GM21619 (cell line): ENCODE measurements around the gene CAPN14.

Source experiments
- ATAC-seq: cut with Tn5 transposase; IDR thresholded peaks from one replicate; pipeline ENCODE4 v1.9.1; 2021; ENCODE audit not compliant: unreplicated experiment

The CAPN14 gene, protein sequence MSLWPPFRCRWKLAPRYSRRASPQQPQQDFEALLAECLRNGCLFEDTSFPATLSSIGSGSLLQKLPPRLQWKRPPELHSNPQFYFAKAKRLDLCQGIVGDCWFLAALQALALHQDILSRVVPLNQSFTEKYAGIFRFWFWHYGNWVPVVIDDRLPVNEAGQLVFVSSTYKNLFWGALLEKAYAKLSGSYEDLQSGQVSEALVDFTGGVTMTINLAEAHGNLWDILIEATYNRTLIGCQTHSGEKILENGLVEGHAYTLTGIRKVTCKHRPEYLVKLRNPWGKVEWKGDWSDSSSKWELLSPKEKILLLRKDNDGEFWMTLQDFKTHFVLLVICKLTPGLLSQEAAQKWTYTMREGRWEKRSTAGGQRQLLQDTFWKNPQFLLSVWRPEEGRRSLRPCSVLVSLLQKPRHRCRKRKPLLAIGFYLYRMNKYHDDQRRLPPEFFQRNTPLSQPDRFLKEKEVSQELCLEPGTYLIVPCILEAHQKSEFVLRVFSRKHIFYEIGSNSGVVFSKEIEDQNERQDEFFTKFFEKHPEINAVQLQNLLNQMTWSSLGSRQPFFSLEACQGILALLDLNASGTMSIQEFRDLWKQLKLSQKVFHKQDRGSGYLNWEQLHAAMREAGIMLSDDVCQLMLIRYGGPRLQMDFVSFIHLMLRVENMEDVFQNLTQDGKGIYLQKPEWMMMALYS

DNA sequence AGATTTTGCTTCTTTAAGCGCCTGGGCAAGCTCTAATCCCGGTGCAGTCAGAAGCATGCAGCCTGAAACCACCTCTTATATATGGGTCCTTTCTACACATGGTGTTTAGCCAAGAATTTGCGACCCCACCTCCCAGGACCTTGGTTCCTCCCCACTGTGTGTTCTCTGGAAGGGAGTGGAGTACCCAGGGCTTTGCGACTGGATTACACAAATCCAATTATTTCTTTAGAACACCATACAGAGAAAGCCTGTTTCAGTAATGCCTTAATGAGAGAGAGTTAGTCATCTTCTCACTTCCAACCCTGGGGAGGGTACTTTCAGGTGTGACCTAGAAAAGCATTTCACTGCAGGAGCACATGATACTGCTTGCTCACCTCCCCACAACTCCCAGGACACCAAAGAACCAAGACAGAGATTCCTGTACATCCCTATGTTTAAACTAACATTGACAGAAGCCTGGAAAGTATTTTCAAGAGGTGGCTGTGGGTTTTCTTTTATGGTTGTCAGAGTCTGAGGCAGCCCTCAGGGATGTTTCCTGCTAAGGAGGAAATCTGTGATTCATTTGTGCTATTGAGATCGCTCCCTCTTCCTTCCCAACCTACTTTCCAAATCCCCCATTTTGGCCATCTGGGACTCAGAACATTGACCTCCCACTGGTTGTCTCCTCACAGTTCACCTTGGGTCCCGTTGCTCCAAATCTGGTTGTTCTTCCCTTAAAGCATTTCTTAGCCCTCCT is at the start of gene CAPN14:
TSS of gene CAPN14 (minus strand) at position 51 of the 736 bp plus-strand sequence. CDS start 12,068 bp downstream, outside the sequence.
- no peak for ATAC-seq

DNA sequence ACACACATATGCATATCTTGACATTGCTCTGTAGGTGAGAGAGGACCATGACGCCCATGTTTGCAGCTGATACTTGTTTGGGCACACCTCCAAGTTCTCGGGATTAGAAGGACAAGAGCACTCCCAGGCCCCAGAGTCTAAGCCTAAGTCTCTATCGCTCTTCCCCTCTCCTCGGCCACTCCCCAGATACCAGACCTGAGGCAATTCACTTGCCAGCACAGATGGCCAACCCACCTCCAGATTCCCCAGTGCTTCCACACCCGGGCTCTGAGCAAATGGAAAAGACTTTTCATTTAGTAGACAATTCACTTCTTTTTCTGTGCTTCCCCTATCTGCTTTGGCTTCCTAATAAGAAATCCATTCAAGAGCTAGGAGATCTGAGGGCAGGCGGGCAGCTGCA is 49.5 kb upstream of the CAPN14 start:
- no peak for ATAC-seq

DNA sequence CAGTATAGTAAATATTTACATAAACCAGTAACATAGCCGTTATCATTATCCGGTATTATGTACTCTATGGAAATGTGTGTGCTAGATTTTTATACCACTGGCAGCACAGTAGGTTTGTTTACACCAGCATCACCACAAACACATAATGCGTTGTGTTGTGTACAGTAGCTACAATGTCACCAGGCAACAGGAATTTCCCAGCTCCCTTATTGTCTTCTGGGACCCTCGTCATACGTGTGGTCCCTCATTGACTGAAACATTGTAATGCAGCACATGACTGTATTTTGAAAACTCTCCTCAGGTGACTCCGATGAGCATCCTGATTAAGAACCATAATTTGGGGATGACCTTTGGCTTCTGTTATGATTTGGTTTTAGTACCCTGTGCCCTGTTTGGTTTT is 47.9 kb upstream of the CAPN14 start:
- no peak for ATAC-seq

DNA sequence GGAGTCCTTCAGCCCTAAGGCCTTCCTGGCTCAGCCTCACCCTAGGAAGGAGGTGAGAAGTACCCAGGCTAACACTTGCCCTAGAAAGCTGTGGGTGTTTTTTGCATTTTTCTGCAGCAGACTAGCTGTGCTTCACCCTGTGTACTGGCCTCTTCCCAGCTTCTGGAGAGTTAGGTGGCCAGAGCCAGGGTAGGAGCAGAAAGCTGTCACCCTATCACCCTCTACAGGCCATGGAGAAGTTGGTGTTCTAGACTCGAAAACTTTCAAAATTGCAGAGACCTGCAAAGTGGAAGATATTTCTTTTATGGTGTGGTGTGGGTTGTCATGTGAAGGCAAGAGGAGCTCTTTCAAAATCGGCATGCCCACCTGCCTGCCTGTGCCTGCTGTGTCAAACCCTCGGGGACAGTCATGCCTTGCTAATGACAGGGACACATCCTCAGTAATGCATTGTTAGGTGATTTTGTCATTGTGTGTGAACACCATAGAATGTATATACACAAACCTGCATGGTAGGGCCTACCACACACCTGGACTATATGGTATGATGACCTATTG is 46.4 kb upstream of the CAPN14 start:
- ATAC-seq, result no peak

DNA sequence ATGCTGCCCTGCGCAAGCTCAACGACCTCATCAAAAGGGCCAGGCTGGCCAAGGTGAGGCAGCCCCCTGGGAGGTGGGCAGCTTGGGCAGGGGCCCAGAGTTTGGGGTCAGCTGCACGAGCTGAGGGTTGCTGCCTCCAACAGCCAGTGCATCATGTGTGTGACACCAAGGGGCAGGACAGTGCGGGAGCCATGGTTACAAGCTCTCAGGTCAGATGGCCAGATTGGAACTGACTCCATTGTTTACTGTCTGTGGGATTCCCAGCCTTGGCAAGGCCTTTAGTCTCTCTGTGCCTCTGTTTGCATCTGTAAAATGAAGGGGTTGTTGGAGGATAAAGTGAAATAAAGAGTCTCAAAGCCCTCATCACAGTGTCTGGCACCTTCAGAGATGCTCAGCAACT is 43.6 kb upstream of the CAPN14 start:
- ATAC-seq, result no peak

DNA sequence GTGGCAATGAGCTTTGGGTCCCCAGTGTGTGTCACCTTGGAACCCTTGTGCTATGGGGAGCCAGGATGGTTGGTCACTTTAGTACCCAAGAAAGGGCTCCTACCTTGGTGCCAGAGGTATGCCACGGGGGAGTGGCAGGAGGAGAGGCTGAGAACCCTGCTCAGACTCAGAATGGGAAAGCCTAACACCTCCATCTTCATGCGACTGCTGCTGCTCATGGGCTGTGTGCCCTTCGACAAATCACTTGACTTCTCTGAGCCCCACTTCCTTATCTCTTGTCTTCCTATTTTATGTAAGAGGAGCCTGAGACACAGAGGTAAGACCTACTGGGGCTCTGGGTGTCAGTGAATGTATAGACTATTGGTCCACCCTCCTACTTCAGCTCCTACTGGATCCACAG is 41.8 kb upstream of the CAPN14 start:
- no peak for ATAC-seq

DNA sequence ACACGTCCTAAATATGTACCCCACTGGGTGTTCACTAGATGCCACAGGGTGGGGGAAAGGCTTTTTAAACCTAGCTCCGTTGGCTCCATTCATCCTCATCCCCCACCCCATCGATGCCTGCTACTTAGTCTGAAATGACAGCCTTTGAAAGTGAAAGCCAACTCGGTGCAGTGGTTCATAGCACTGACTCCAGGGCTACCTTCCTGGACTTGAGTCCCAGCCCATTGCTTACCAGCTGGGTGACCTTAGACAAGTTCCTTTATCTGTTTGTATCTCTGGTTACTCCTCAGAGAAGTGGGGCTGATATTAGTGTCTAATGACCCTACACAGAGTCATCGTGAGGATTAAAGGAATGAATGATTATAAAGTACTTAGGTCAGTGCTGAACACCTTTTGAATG is 41.0 kb upstream of the CAPN14 start:
- peak; percentile 41 for ATAC-seq

DNA sequence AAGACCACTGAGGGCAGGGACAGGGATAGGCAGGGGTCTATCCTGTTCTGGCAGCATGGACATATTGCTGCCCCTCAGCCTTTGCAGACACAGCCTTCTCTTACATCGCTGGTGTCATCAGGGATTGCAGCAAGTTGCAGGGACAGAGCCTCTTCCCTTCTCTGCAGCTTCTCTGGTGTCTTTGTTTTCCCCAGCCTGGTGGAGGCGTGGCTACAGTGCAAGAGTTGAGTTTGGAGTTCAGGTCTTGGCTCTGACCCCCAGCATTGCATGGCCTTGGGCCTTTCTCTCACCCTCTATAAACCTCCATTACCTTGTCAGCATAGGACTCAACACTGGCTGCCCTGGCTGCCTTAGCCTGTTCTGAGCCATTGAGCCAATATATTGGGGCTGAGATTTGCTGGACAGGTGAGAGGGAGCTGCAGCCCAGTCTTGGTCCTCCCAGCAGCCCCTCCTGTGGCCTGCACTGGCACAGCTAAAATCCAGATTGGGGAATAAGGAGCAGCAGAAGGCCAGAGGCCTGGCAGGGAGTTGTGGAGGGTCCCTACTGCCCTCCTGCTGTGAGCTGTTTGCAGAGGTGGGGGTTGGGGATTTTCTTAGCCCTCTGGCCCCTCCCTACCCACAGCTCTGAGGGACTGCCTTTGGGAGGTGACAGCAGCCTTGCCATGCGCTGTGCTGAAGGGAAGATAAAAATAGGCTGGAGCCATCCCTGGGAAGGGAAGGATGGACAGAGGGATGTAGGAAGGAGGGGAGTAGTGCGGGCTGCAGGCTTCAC is 39.5 kb upstream of the CAPN14 start:
- peak; percentile 15 for ATAC-seq

DNA sequence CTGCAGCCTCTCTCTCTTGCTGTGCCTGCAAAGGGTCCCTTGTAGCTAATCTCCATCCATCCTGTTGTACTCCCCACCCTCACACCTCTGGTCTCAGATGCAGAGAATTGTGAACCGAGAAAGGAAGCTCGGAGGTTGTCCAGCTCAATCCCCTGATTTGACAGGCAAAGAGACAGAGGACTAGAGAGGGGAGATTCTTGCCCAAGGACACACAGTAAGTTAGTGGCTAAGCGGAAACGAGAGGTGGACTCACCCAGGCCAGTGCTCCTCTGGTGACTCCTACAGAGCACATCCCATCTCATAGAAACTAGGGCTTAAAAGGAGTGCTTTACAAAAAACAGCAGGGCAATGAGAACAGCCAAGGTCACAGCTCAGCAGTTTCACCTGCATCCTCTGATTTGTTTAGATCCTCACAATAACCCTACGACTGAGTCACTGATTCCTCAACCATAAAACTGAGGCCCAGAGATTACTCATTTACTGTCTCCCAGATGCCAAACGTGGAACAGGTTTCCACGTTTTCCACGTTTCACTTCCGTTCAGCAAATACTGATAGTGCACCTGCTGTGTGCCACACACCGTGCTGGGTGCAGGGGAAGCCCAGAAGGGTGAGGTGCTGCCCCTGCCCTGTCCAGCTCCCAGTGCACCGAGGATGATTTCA is 38.7 kb upstream of the CAPN14 start:
- peak; percentile 62 for ATAC-seq

DNA sequence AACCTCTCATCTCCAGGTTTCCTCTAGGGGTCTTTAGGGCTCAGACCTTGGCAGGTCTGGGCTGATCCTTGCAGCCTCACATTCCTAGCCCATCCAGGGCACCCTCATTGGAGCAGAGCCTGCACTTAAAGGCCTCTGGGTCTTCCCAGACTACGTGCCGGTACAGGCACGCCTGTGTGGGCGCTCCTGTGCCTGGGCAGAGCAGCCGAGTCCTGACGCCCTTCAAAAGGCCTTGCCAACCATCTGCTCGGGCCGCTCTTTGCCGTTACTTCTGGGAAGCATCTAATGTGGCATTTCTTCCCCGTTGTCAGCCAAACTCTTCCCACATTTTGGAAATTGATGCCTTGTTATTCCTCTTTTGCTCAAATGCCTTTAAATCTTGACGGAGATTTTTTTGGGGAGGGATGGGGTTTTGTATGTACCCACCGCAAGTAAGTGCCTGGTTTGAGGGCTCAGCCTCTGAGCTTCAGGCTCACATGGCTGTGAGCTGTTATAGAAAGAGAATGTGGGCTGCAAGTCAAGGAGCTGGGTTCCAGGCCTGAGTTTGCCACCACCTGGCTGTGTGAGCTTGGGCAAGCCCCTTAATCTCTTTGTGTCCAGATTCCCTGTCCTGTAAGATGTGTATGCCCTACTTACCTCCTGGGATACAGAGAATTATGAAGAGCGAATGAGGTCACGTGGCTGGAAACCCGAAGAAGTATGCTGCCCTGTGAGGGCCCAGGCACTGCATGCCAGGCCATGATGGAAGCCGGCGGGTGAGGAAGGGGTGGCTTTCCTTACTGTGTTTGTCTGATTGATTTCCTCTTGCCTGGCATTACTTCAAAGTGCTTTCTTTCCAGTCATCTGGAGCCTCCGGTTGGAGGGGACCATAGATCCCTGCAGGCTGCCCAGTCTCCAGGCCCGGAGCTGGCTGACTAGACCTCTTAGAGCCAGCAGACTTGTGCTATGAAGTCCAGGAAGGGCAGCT is 37.2 kb upstream of the CAPN14 start:
- no peak for ATAC-seq

DNA sequence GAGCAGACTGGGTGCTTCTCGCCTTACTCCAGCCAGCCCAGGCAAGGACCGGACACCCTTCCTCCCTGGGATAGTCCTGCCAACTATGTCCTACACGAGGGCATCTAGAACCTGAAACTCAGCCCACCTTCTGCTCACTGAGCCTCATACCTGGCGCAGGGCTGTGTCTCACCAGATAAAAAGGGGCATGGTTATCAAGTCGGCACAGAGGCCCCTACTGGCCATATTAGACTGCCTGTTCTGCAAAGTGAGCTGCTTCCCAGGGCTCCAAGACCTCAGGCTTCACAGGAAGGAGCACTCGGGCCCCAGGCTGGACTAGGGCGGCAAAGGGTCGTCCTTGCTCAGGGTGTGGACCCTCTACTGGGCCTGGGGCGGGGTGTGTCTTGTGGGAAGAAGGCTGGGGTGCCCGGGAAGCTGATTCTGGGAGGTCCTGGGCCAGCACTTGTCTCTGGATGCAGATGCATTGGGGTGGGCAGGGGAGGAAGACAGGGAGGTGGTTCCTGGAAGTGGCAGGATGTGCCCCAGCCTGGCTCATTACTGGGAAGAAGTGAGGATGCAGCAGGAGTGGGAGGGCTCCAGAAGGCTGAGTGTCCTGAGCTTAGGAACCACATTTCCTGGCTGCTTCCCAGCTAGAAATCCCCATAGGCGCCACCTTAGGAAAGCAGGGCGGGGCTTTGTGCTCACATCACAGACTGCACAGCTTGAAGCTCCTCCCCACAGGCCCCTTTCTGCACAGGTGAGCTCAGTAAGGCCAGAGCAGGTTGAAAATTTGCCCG is 36.2 kb upstream of the CAPN14 start:
- ATAC-seq, result no peak

DNA sequence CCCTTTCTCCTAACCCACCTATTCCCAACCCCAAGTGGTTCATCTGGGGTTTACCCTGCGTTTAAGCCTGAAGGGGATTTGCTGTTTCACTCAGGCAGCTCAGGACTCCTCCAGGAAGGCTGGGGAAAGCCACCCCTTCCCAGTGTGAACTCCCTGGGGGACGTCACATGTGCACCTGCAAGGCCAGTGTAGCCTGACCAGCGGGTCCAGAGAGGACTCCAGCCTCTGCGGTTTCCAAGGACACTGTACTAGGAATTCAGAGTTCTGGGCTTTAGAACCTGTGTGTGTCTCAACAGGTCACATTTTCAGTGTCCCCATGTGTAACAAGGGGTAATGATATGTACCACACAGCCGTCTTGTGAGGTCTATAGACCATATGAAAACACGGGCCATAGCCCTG is 34.5 kb upstream of the CAPN14 start:
- no peak for ATAC-seq

DNA sequence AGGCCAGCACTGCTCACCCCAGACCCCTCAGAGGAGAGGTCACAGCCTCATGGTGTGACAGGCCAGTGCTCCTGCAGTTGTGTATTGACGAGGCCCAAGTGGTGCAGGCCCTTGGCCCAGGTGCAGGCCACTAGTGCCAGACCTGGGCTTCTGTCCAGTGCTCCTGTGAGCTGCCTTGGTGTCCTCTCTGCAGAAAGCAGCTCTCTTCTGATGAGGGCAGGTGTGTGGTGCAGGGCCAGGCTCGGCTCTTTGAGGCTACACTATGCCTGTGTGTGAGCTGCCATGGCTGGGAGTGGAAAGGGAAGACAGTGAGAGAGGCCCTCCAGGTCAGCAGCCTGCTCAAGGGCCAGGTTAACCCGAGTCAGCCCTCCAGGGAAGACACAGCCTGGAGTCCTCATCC is 33.7 kb upstream of the CAPN14 start:
- no peak for ATAC-seq

DNA sequence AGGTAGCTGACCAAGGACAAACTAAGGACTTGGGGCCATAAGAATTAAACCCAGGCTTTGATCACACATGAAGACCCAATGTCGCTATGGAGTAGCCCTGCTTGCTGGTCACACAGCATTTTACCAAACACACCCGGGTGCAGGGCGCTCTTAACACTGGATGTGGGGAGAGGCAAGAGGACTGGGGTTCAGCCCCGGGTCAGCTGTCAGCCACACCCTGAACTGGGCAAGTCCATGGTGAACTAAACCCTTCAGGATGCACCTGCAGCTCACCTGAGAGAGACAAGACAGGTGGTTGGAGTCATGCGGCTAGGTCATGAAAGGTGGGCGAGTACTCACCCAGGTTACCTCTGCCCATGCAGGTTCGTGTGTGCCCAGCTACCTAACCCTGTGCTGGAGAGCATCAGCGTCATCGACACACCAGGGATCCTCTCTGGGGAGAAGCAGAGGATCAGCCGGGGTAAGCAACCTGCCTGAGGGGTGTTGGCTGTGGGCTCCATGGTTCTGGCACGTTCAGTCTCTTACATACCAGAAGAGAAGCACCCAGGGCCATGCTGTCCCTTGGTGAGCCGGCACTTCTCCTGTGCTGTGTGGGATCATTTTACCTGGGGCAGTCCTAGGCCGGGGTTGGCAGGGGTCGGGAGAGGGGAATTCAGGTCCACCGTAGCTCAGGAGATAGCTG is 31.8 kb upstream of the CAPN14 start:
- ATAC-seq, result no peak

DNA sequence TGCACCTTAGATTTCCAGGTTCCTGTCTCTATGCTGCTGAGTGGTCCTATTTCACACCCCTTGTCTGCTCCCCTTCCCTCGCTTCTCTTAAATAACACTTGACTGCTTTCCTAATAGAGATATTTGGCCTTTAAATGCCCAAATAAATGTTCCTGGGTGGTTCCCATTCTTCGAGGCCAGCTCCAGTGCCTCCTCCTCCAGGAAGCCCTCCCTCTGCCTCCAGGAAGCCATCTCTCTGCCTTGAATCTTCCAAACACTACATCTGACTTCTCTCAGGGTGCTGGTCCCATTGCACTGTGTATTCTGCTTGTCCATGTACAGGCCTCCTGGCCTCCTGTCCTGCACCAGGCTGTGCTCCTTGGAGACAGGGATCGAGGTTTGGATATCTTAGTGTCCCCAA is 30.8 kb upstream of the CAPN14 start:
- no peak for ATAC-seq

DNA sequence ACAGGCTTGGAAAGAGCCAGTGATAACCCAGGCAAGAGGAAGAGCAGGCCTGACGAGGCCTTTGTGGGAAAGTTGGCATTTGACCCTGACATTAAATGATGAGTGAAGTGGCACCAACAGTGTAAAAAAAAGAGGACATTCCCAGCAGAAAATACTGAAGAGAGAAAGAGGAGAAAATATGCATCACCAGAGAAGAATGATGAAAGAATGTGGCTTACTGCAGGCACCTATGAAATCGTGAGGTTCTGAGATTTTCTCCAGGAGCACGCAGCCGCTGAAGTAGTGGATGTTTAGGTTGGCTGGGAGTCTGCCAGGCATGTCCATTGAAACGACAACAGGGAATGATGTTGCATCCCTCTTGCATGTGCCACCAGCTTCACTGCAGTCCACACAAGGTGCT is 30.4 kb upstream of the CAPN14 start:
- no peak for ATAC-seq

DNA sequence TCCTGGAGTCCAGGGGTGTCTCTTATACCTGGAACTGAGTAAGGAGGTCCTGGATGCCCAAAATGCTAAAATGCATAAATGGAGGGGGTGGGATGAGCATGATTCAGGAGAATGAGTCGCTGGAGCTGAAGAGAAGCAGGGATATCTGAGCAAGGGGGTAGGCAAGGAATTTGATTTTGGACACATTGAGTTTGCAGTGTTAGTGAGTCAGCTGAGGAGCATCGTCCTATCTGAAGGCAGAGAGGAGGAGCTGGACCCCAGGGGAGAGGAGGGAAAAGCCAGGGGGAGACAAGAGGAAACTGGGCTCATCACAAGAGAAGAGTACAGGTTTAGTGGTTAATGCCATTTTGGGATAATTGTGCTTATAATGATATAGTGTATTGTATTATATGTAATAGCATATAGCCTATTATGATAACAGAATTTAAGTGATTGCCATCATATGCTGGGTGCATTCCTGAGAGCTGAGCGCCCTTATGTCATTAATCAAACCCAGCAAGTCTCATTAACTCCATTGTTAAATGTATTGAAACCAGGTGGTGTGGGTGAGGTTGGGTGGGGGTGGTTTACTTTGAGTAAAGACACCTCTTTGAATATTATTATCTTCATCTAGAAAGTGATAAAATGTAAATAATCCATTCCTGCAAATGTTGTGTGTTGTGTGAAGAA is 29.0 kb upstream of the CAPN14 start:
- ATAC-seq, result no peak
